Measurements from ENCODE around the gene CNTNAP2.

DNA sequence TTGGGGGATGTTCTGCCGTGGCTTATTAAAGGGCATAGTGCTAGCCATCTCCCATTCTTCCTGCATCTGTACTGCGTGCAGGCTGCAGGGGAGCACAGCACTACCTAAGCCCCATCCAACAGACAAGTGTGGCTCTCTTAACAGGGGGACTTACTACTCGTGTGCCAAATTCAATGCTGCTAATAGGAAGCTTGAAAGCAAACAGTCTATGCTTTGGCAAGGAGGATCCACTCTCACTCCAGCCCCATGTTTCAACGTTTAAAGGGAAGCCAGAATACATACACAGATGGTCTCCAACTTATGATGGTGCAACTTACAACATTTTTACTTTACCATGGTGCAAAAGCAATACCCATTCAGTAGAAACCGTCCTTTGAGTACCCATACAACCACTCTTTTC is 2245.9 kb downstream of the CNTNAP2 start:
- TF ChIP-seq POLR2AphosphoS5 (IDR thresholded peaks at IDR 0.05; ENCODE audit: low read depth, low read length) (no peak), NRF1 (IDR thresholded peaks at IDR 0.05; ENCODE audit: low read depth, low read length) (no peak), JUN (IDR thresholded peaks at IDR 0.05; ENCODE audit: low read depth, low read length) (no peak), TAF1 (IDR thresholded peaks at IDR 0.05; ENCODE audit: low read depth, low read length) (no peak), YY1 (IDR thresholded peaks at IDR 0.05; ENCODE audit: low read depth, low read length) (no peak), KDM5A (IDR thresholded peaks at IDR 0.05; ENCODE audit: low read length) (no peak), POLR2A (IDR thresholded peaks at IDR 0.05; ENCODE audit: control extremely low read depth in 1 of 2, low read depth in 2 of 2, low read length in 2 of 2) (no peak), KDM4A (IDR thresholded peaks at IDR 0.05; ENCODE audit: low read depth, low read length, severe bottlenecking) (no peak), SIN3A (conservative IDR thresholded peaks at IDR 0.05 in 1 of 2, IDR thresholded peaks at IDR 0.05 in 1 of 2; ENCODE audit: low read depth in 1 of 2, low read length in 2 of 2) (no peak), EP300 (IDR thresholded peaks at IDR 0.05; ENCODE audit: borderline replicate concordance in 1 of 2, low read depth in 2 of 2, low read length in 2 of 2) (no peak)
- TF ChIP-seq, protein P1, sequence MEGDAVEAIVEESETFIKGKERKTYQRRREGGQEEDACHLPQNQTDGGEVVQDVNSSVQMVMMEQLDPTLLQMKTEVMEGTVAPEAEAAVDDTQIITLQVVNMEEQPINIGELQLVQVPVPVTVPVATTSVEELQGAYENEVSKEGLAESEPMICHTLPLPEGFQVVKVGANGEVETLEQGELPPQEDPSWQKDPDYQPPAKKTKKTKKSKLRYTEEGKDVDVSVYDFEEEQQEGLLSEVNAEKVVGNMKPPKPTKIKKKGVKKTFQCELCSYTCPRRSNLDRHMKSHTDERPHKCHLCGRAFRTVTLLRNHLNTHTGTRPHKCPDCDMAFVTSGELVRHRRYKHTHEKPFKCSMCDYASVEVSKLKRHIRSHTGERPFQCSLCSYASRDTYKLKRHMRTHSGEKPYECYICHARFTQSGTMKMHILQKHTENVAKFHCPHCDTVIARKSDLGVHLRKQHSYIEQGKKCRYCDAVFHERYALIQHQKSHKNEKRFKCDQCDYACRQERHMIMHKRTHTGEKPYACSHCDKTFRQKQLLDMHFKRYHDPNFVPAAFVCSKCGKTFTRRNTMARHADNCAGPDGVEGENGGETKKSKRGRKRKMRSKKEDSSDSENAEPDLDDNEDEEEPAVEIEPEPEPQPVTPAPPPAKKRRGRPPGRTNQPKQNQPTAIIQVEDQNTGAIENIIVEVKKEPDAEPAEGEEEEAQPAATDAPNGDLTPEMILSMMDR (IDR thresholded peaks at IDR 0.05; ENCODE audit: control extremely low read depth in 1 of 3, insufficient read depth in 1 of 3, low read depth in 1 of 3, low read length in 3 of 3): no peak
- TF ChIP-seq, protein P2, sequence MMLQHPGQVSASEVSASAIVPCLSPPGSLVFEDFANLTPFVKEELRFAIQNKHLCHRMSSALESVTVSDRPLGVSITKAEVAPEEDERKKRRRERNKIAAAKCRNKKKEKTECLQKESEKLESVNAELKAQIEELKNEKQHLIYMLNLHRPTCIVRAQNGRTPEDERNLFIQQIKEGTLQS (IDR thresholded peaks at IDR 0.05; ENCODE audit: insufficient read depth, low read depth, low read length): no peak
- TF ChIP-seq, protein P3, sequence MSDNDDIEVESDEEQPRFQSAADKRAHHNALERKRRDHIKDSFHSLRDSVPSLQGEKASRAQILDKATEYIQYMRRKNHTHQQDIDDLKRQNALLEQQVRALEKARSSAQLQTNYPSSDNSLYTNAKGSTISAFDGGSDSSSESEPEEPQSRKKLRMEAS (IDR thresholded peaks at IDR 0.05): no peak
